Ishikawa (cell line): ENCODE results near the gene MOXD1.

Source experiments
- CEBPB ChIP-seq: IDR thresholded peaks from 2 replicates; pipeline ENCODE4 v1.6.1; 2012
- EP300 ChIP-seq: IDR thresholded peaks from 2 replicates; pipeline ENCODE4 v1.6.1; 2012; ENCODE audit warnings: borderline replicate concordance
- FOXM1 ChIP-seq: IDR thresholded peaks from 2 replicates; pipeline ENCODE4 v1.6.1; 2012; ENCODE audit warnings: low read depth, borderline replicate concordance
- RAD21 ChIP-seq: IDR thresholded peaks from 2 replicates; pipeline ENCODE4 v1.6.1; 2012; ENCODE audit warnings: low read depth
- REST ChIP-seq: IDR thresholded peaks from 2 replicates; pipeline ENCODE4 v1.6.1; 2012; ENCODE audit warnings: low read depth, mild to moderate bottlenecking
- TAF1 ChIP-seq: IDR thresholded peaks from 2 replicates; pipeline ENCODE4 v1.6.1; 2012; ENCODE audit warnings: low read depth, mild to moderate bottlenecking

DNA sequence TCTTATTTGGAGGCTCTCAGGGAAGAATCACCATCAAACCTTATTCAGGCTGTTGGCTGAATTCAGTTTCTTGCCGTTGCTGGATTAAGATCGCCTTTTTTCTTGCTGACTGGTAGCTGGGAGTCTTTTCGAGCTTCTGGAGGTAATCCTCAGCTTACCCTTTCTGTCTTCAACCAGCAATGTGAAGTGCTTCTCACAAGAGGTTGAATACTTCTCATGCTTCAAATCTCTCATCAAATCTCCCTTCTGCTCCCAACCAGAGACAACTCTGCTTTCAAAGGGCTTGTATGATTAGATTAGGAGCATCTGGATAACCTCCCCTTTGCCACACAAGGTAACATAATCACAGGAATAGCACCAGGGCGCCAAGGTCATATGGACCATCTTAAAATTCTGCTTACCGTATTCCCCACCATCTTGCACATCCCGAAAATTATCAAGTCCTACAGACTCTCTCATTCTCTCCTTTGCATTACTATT, 137.2 kb downstream of the MOXD1 start:
- TF ChIP-seq REST = no peak
- no peak for TF ChIP-seq EP300
- no peak for TF ChIP-seq CEBPB
- TF ChIP-seq TAF1 = no peak
- TF ChIP-seq FOXM1 = no peak
- TF ChIP-seq RAD21 = no peak
